GM13976 (cell line): ENCODE results near the gene CAB39L.

ENCODE experiments used
- DNase-seq: peaks from one replicate; pipeline ENCODE4 v3.0.0; 2012; ENCODE audit warnings: low spot score
- CTCF ChIP-seq: IDR thresholded peaks from 2 replicates; pipeline ENCODE4 v1.5.1; 2012; ENCODE audit warnings: borderline replicate concordance, mild to moderate bottlenecking; ENCODE audit not compliant: insufficient read depth; ENCODE audit errors: extremely low read depth, missing control alignments, control extremely low read depth
- in situ Hi-C: fragments of 300-500 bp; cut with MboI; formaldehyde crosslinking; loops from one replicate; pipeline ENCODE4 v1.12.0; 2022; ENCODE audit warnings: low sequenced_read_pairs, mixed read lengths, inconsistent platforms; ENCODE audit not compliant: unreplicated experiment

Gene CAB39L

GRCh38 chr13:49419276-49419675, 24.6 kb downstream of the CAB39L start:
- DNase-seq: no peak
- in situ Hi-C loops: no loop called here
- TF ChIP-seq CTCF: no peak

GRCh38 chr13:49418206-49418605, 25.7 kb downstream of the CAB39L start:
- no peak for DNase-seq
- no peak for TF ChIP-seq CTCF
- in situ Hi-C loops: no loop called here

GRCh38 chr13:49417161-49417560, 26.7 kb downstream of the CAB39L start:
- DNase-seq: no peak
- no peak for TF ChIP-seq CTCF
- in situ Hi-C loops: no loop called here

- in situ Hi-C loops: no loop called here
- TF ChIP-seq CTCF: no peak
- DNase-seq: no peak
Observed at GRCh38 chr13:49412749-49413148, 31.1 kb downstream of the CAB39L start.

GRCh38 chr13:49411353-49411752, 32.5 kb downstream of the CAB39L start:
- no peak for TF ChIP-seq CTCF
- in situ Hi-C loops: no loop called here
- no peak for DNase-seq

- in situ Hi-C loops: no loop called here
- TF ChIP-seq CTCF: no peak
Observed at GRCh38 chr13:49410477-49410876, 33.4 kb downstream of the CAB39L start.

GRCh38 chr13:49410006-49410405, 33.9 kb downstream of the CAB39L start:
- TF ChIP-seq CTCF: no peak
- in situ Hi-C loops: no loop called here
- no peak for DNase-seq

More at GRCh38 chr13:49410477-49410876, 33.4 kb downstream of the CAB39L start:
- peak; percentile 24 for DNase-seq
